ENCODE measurements around the gene ARRDC2.

DNA sequence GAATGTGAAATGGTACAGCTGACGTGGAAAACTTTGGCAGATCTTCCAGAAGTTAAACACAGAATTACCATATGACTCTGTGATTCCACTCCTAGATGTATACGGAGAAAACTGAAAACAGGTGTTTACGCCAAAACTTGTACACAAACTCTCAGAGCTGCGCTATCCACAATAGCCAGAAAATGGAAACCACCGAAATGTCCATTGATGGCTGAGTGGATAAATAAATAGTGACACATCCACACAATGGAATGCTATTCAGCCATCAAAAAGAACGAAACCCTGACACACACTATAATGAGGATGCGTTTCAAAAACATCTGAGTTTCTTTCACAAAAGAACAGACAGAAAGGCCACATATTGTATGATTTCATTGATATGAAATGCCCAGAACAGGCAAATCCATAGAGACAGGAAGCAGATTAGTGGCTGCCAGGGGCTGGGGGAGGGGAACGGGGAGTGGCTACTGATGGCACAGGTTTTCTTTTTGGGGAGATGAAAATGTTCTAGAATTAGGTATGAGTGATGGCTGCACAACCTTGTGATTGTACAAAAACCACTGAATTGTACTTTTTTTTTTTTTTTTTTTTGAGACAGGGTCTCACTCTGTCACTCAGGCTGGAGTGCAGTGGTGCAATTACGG is 45.7 kb downstream of the ARRDC2 start:
- no peak for TF ChIP-seq ZNF384 (IDR thresholded peaks at IDR 0.05)
- no peak for TF ChIP-seq FOXA1 (IDR thresholded peaks at IDR 0.05)

All from HEK293T (cell line).